ENCODE measurements around the gene F8A2. TPM values are rescaled to one million over a fixed set of nuclear protein-coding genes. Genes with fewer than 3 reads are reported as not detected.
A peak's percentile ranks its signal among the peaks of the same experiment; 100 is the strongest.

Gene F8A2
- total and polyA plus RNA-seq, 9 of the 15 experiments (the other 6 are each of a cell fraction or from before 2014, with no cell fraction given): not detected

- TF ChIP-seq MIER1 (IDR thresholded peaks at IDR 0.05; ENCODE audit: low read depth) (no peak), ZNF551 (CRISPR knock-in tag; IDR thresholded peaks at IDR 0.05) (no peak), POLR3G (IDR thresholded peaks at IDR 0.05; ENCODE audit: extremely low read depth, insufficient read length, insufficient replicate concordance) (no peak), SMARCB1 (IDR thresholded peaks at IDR 0.05; ENCODE audit: insufficient read length, low read depth) (no peak), HES1 (IDR thresholded peaks at IDR 0.05; ENCODE audit: low read depth) (0 out of 2 replicates have a peak, but pooled peaks have one; percentile 16), PCBP2 (IDR thresholded peaks at IDR 0.05; ENCODE audit: low read depth, low read length, poor library complexity, severe bottlenecking) (no peak), POLR3A (IDR thresholded peaks at IDR 0.05; ENCODE audit: borderline replicate concordance, extremely low read depth, insufficient read depth, insufficient read length) (no peak), ZNF174 (CRISPR knock-in tag; IDR thresholded peaks at IDR 0.05) (no peak), STAG1 (CRISPR knock-in tag; IDR thresholded peaks at IDR 0.05; ENCODE audit: borderline replicate concordance) (no peak), HIVEP1 (CRISPR knock-in tag; IDR thresholded peaks at IDR 0.05) (no peak), ZNF639 (CRISPR knock-in tag; conservative IDR thresholded peaks at IDR 0.05 in 1 of 2, IDR thresholded peaks at IDR 0.05 in 1 of 2) (no peak), PHF21A (IDR thresholded peaks at IDR 0.05; ENCODE audit: borderline replicate concordance, low read depth) (no peak), TEAD4 (IDR thresholded peaks at IDR 0.05; ENCODE audit: low read length) (peak; percentile 83), TEAD4 (CRISPR knock-in tag; IDR thresholded peaks at IDR 0.05; ENCODE audit: borderline replicate concordance) (no peak), ZNF77 (CRISPR knock-in tag; IDR thresholded peaks at IDR 0.05) (no peak), RCOR1 (IDR thresholded peaks at IDR 0.05; ENCODE audit: borderline replicate concordance in 1 of 2, low read depth in 2 of 2, low read length in 2 of 2) (peak in 1 of 2 experiments; percentile 72; a peak in 3 of 4 replicates), ETV1 (tag; conservative IDR thresholded peaks at IDR 0.05; ENCODE audit: low read depth) (no peak), TAF7 (tag; IDR thresholded peaks at IDR 0.05) (no peak), ZNF224 (CRISPR knock-in tag; IDR thresholded peaks at IDR 0.05) (no peak), DDX20 (tag; IDR thresholded peaks at IDR 0.05; ENCODE audit: low read depth) (no peak), DPF2 (IDR thresholded peaks at IDR 0.05) (peak; percentile 88), ZNF311 (CRISPR knock-in tag; IDR thresholded peaks at IDR 0.05) (no peak)
These were observed 47.2 kb upstream of the F8A2 start, which contains the start of gene CLIC2 (continued) for GRCh38 chrX:155334486-155335336.
